HepG2 (cell line): ENCODE results near the gene RCOR1. TPM values are rescaled to one million over a fixed set of nuclear protein-coding genes. Genes with fewer than 3 reads are reported as not detected.

ENCODE experiments used
- ATAC-seq: fragments of 200-7000 bp; cut with Tn5 transposase; 3 replicates; pipeline ENCODE4 v1.9.1; 2020; ENCODE audit warnings: mild to moderate bottlenecking, moderate library complexity
- BruUV-seq: library from RNA; stranded (reverse); fragments of 400-500 nt; replicated peaks from 2 replicates; lab custom pipeline; 2021; lab: Mats Ljungman, UMichigan
- CTCF ChIA-PET: fragments of 300-600 bp; formaldehyde crosslinking; extraction: SDS; loops from one replicate; lab custom pipeline; 2021; ENCODE audit warnings: low total read pairs, inconsistent platforms, low intra/inter-chr PET ratio; lab: Yijun Ruan, JAX
- POLR2A ChIA-PET: fragments of 350-600 bp; sonication (Branson Sonifier 250); formaldehyde crosslinking; loops from one replicate; lab custom pipeline; 2020; ENCODE audit warnings: antibody characterized with exemption, inconsistent platforms; lab: Yijun Ruan, JAX
- DNase-seq: peaks from one replicate; pipeline ENCODE4 v3.0.0-alpha.2; 2015; ENCODE audit warnings: low spot score
- FAIRE-seq: peaks from 3 replicates; lab custom pipeline; 2011; peaks lifted over from hg19 to GRCh38; lab: Jason Lieb, UNC
- H2AFZ ChIP-seq: one replicate; pipeline ENCODE4 v1.6.1; 2011; ENCODE audit warnings: low read length, inconsistent platforms
- H3K27ac ChIP-seq: fragments of 300-600 bp; 3 replicates; pipeline ENCODE4 v1.8.0; 2011; ENCODE audit warnings: mixed run types, mild to moderate bottlenecking, mixed read lengths, low read length, inconsistent platforms; ENCODE audit not compliant: insufficient read depth; ENCODE audit errors: extremely low read length
- H3K27me3 ChIP-seq, 2 experiments: fragments of 200-600 bp in 1 of 2; 2 replicates in 1 of 2; 3 replicates in 1 of 2; pipeline versions ENCODE4 v1.6.0 to v1.8.0; 2011; ENCODE audit warnings: low read length in 2 of 2, mild to moderate bottlenecking in 2 of 2, moderate library complexity in 2 of 2, inconsistent platforms in 1 of 2; ENCODE audit not compliant: insufficient read depth in 2 of 2, control insufficient read depth in 1 of 2
- H3K36me3 ChIP-seq, 2 experiments: fragments of 200-600 bp in 1 of 2; replicated peaks in 1 of 2; 2 replicates in 1 of 2; 3 replicates in 1 of 2; pipeline versions ENCODE4 v1.5.1 to v1.8.0; 2011; ENCODE audit warnings: low read length in 2 of 2, inconsistent platforms in 1 of 2; ENCODE audit not compliant: insufficient read depth in 2 of 2, control insufficient read depth in 1 of 2
- H3K4me1 ChIP-seq: 2 replicates; pipeline ENCODE4 v1.5.1; 2012; ENCODE audit warnings: low read length, inconsistent platforms; ENCODE audit not compliant: insufficient read depth
- H3K4me2 ChIP-seq: 2 replicates; pipeline ENCODE4 v1.6.0; 2011; ENCODE audit warnings: low read depth, low read length, inconsistent platforms
- H3K4me3 ChIP-seq, 3 experiments: fragments of 200-600 bp in 1 of 3; sonication (generic), shearing (Covaris generic) in 1 of 3; replicated peaks in 1 of 3; 2 replicates each; pipeline ENCODE4 v1.5.1; 2011 to 2016; ENCODE audit warnings: low read length in 3 of 3, inconsistent platforms in 2 of 3, low read depth in 2 of 3, mild to moderate bottlenecking in 2 of 3, control low read depth in 1 of 3, mixed read lengths in 1 of 3; ENCODE audit not compliant: insufficient read depth in 1 of 3
- H3K79me2 ChIP-seq: one replicate; pipeline ENCODE4 v1.6.1; 2011; ENCODE audit warnings: low read length, inconsistent platforms; ENCODE audit not compliant: insufficient read depth
- H3K9ac ChIP-seq: 2 replicates; pipeline ENCODE4 v1.6.0; 2011; ENCODE audit warnings: mild to moderate bottlenecking, low read depth, low read length, inconsistent platforms; ENCODE audit not compliant: insufficient read depth
- H3K9me3 ChIP-seq: 2 replicates; pipeline ENCODE4 v1.5.1; 2012; ENCODE audit warnings: mild to moderate bottlenecking, low read length
- H4K20me1 ChIP-seq: 2 replicates; pipeline ENCODE4 v1.6.0; 2011; ENCODE audit warnings: inconsistent platforms, mild to moderate bottlenecking, low read length, moderate library complexity; ENCODE audit not compliant: insufficient read depth
- ARNTL ChIP-seq: sonication (generic); formaldehyde crosslinking; IDR thresholded peaks from 2 replicates; pipeline ENCODE4 v1.4.0; 2020; ENCODE audit warnings: mild to moderate bottlenecking, missing genetic modification reagents
- FOXA1 ChIP-seq, 2 experiments: fragments of 450-650 bp in 1 of 2; sonication (generic) in 1 of 2; formaldehyde crosslinking in 1 of 2; IDR thresholded peaks; 2 replicates each; pipeline versions ENCODE4 v1.4.0 to v1.6.1; 2016 to 2020; ENCODE audit warnings: missing genetic modification reagents in 1 of 2
- HNF1B ChIP-seq: sonication (generic); formaldehyde crosslinking; IDR thresholded peaks from 2 replicates; pipeline ENCODE4 v1.5.1; 2020; ENCODE audit warnings: mild to moderate bottlenecking, moderate library complexity, missing genetic modification reagents
- PCBP2 ChIP-seq: fragments of 200-400 bp; formaldehyde crosslinking; optimal IDR thresholded peaks from 2 replicates; pipeline ENCODE3; 2018; ENCODE audit warnings: low read length, low read depth; ENCODE audit not compliant: poor library complexity, severe bottlenecking
- POGK ChIP-seq: sonication (generic); formaldehyde crosslinking; conservative IDR thresholded peaks from 2 replicates; pipeline ENCODE4 v1.8.0; 2022; ENCODE audit warnings: mild to moderate bottlenecking, moderate library complexity, missing genetic modification reagents
- RXRB ChIP-seq: IDR thresholded peaks from 2 replicates; pipeline ENCODE4 v1.6.1; 2016; ENCODE audit warnings: borderline replicate concordance, missing genetic modification reagents, missing compliant biosample characterization
- SAP130 ChIP-seq: IDR thresholded peaks from 2 replicates; pipeline ENCODE4 v1.6.1; 2016; ENCODE audit warnings: low read depth
- SCMH1 ChIP-seq: sonication (generic); formaldehyde crosslinking; IDR thresholded peaks from 2 replicates; pipeline ENCODE4 v1.9.0; 2021; ENCODE audit warnings: missing genetic modification reagents, mild to moderate bottlenecking, borderline replicate concordance
- SP5 ChIP-seq: IDR thresholded peaks from 2 replicates; pipeline ENCODE4 v1.6.1; 2016; ENCODE audit warnings: low read depth, borderline replicate concordance
- TERF1 ChIP-seq: sonication (generic); formaldehyde crosslinking; IDR thresholded peaks from 2 replicates; pipeline ENCODE4 v1.8.0; 2022; ENCODE audit warnings: mild to moderate bottlenecking, missing genetic modification reagents, moderate library complexity
- THAP11 ChIP-seq: IDR thresholded peaks from 2 replicates; pipeline ENCODE4 v1.6.1; 2016; ENCODE audit warnings: missing biosample characterization, missing genetic modification reagents
- WGBS: methylation state at CpG from one replicate; pipeline ENCODE4 v1.1.6; 2017; ENCODE audit warnings: low lambda C conversion rate; 5-methylcytosine and 5-hydroxymethylcytosine counted together
- in situ Hi-C: cut with HindIII; loops from 2 replicates; pipeline ENCODE4 v1.10.0; 2017; ENCODE audit warnings: low pct_unique_long_range_greater_than_20kb; ENCODE audit not compliant: extremely low pct_ligation_motif_present
- intact Hi-C: fragments of 100-400 bp; cut with micrococcal nuclease; formaldehyde crosslinking; loops from one replicate; pipeline ENCODE4 v1.10.0; 2022; ENCODE audit not compliant: unreplicated experiment
- polyA plus RNA-seq, 8 experiments: library from polyadenylated mRNA; depleted of rRNA in 3 of 8; stranded (reverse) in 7 of 8; unstranded in 1 of 8; fragments of >200 nt; fragmentation: Illumina TruSeq in 4 of 8; extraction: Trizol in 4 of 8; gene quantifications; 2 replicates each; pipeline versions ENCODE4 v1.2.1 to v1.2.3, GENCODE V29; 2011 to 2016; ENCODE audit warnings: low read depth in 4 of 8, missing spikeins in 1 of 8, mixed read lengths in 1 of 8; ENCODE audit not compliant: insufficient read depth in 1 of 8
- total RNA-seq, 5 experiments: library from RNA; depleted of rRNA; stranded (reverse); fragments of >200 nt; fragmentation: Illumina TruSeq; extraction: Trizol; gene quantifications; 2 replicates each; pipeline ENCODE4 v1.2.3, GENCODE V29; 2016; ENCODE audit warnings: low read depth in 1 of 5

Gene RCOR1
- total and polyA plus RNA-seq, 2 of the 13 experiments (the other 11 are each of a cell fraction or from before 2014, with no cell fraction given) = 10.2 to 11.1 TPM

GRCh38 chr14:102771144-102771543 lies 178.7 kb downstream of the RCOR1 start:
- H3K4me2 ChIP-seq = no peak overlapping the region
- no peaks in the 10 kb centered on the region for H3K9me3 ChIP-seq
- ChIA-PET CTCF (no interaction called here), POLR2A (no interaction called here)
- no peaks in the 10 kb centered on the region for H3K36me3 ChIP-seq
- H2AFZ ChIP-seq = no peak overlapping the region
- no peaks in the 10 kb centered on the region for H3K79me2 ChIP-seq
- intact Hi-C loops = loop anchor here (5.0 to 10.0 kb wide), 3 partner anchors 44 to 104 kb away; no protein-coding TSS in a partner anchor
- no peak overlapping the region for H3K9ac ChIP-seq
- DNase-seq = no peak
- no peak for FAIRE-seq
- in situ Hi-C loops = no loop called here
- no peak for ATAC-seq
- H4K20me1 ChIP-seq = no peaks in the 10 kb centered on the region
- BruUV-seq = no TSS peak
- peaks cover 2 to 31% of the 10 kb centered on the region in 2 experiments; a peak in 3 of 5 replicates for H3K27me3 ChIP-seq
- H3K27ac ChIP-seq = no peak overlapping the region
- peaks cover 40% of the 10 kb centered on the region for H3K4me1 ChIP-seq
- TF ChIP-seq ARNTL (CRISPR knock-in tag) = no peak
- TF ChIP-seq THAP11 (CRISPR knock-in tag) = no peak
- TF ChIP-seq SCMH1 (CRISPR knock-in tag) = no peak
- TF ChIP-seq TERF1 (CRISPR knock-in tag) = no peak
- TF ChIP-seq, all 625 proteins: peak for 0
- 51% methylated on average over 7 of the region's 9 CpGs for WGBS
- H3K4me3 ChIP-seq = no peak overlapping the region

- Histone ChIP-seq H3K9me3 (no peaks in the 10 kb centered on the region), H2AFZ (no peak overlapping the region), H3K4me1 (peaks cover 48% of the 10 kb centered on the region), H3K4me3 (no peak overlapping the region), H3K9ac (no peak overlapping the region), H3K36me3 (no peaks in the 10 kb centered on the region), H3K27me3 (peaks cover 2 to 30% of the 10 kb centered on the region in 2 experiments; a peak in 3 of 5 replicates), H3K27ac (no peak overlapping the region), H3K79me2 (no peaks in the 10 kb centered on the region), H4K20me1 (no peaks in the 10 kb centered on the region), H3K4me2 (no peak overlapping the region)
- CTCF ChIA-PET = interaction anchor here (1.3 kb wide), 1 partner anchor 78 kb away, joined by 3 read pairs; no protein-coding TSS in a partner anchor
- WGBS = 50% methylated on average over 22 of the region's 22 CpGs
- ATAC-seq (0 out of 3 replicates have a peak, but pooled peaks have one; percentile 7), DNase-seq (peak; percentile 43), FAIRE-seq (peak; percentile 23)
- intact Hi-C loops = loop anchor here (5.0 to 10.0 kb wide), 3 partner anchors 46 to 102 kb away; no protein-coding TSS in a partner anchor
- no TSS peak for BruUV-seq
- in situ Hi-C loops = no loop called here
- POLR2A ChIA-PET = interaction anchor here (1.0 kb wide), 1 partner anchor 198 kb away, joined by 3 read pairs; no protein-coding TSS in a partner anchor
- no peak for TF ChIP-seq PCBP2
- 0 out of 2 replicates have a peak, but pooled peaks have one; percentile 11 for TF ChIP-seq POGK
- peak; percentile 37; the same call in 1 of the 2 replicates for TF ChIP-seq SAP130 (CRISPR knock-in tag)
- TF ChIP-seq FOXA1 (IDR thresholded peaks at IDR 0.05) = no peak
- TF ChIP-seq FOXA1 (CRISPR knock-in tag; IDR thresholded peaks at IDR 0.05) = peak; percentile 52
- TF ChIP-seq SP5 (CRISPR knock-in tag) = peak; percentile 13; the same call in 1 of the 2 replicates
- TF ChIP-seq RXRB = peak; percentile 31; the same call in 1 of the 2 replicates
- peak; percentile 12; the same call in 1 of the 2 replicates for TF ChIP-seq HNF1B (CRISPR knock-in tag)
Measured at GRCh38 chr14:102772781-102773570, 180.5 kb downstream of the RCOR1 start.
